A673 (cell line): Measurements from ENCODE around the gene RPL34. TPM values are rescaled to one million over a fixed set of nuclear protein-coding genes. Genes with fewer than 3 reads are reported as not detected.

Experiments
- BruUV-seq: library from RNA; stranded (reverse); fragments of 400-500 nt; replicated peaks from 2 replicates; lab custom pipeline; 2021; lab: Mats Ljungman, UMichigan
- CTCF ChIA-PET: fragments of 300-600 bp; sonication (Branson Sonifier 250); formaldehyde crosslinking; loops from one replicate; lab custom pipeline; 2022; ENCODE audit warnings: antibody characterized with exemption; lab: Charles Lee
- POLR2A ChIA-PET: fragments of 300-600 bp; sonication (Branson Sonifier 250); formaldehyde crosslinking; loops from one replicate; lab custom pipeline; 2022; ENCODE audit warnings: antibody characterized with exemption; ENCODE audit not compliant: low non-redundant PET; lab: Charles Lee
- DNase-seq: peaks from one replicate; pipeline ENCODE4 v3.0.0-alpha.2; 2015; ENCODE audit warnings: low spot score
- H3K27ac ChIP-seq: fragments of 200-600 bp; sonication (generic); 2 replicates; pipeline ENCODE4 v1.5.1; 2016; ENCODE audit warnings: mixed run types, low read depth, mild to moderate bottlenecking, mixed read lengths, antibody characterized with exemption, low read length; ENCODE audit not compliant: poor library complexity, severe bottlenecking
- H3K27me3 ChIP-seq: fragments of 200-600 bp; sonication (generic); replicated peaks from 2 replicates; pipeline ENCODE4 v1.6.1; 2017; ENCODE audit warnings: mixed run types, low read depth, mild to moderate bottlenecking, mixed read lengths, antibody characterized with exemption, low read length; ENCODE audit not compliant: insufficient read depth, poor library complexity
- H3K36me3 ChIP-seq: fragments of 200-600 bp; sonication (generic); 2 replicates; pipeline ENCODE4 v1.6.1; 2016; ENCODE audit warnings: mixed run types, mild to moderate bottlenecking, mixed read lengths, antibody characterized with exemption, low read length; ENCODE audit not compliant: insufficient read depth, poor library complexity, severe bottlenecking
- H3K4me1 ChIP-seq: fragments of 200-600 bp; sonication (generic); 2 replicates; pipeline ENCODE4 v1.6.1; 2017; ENCODE audit warnings: mixed run types, mild to moderate bottlenecking, mixed read lengths, antibody characterized with exemption, low read length; ENCODE audit not compliant: insufficient read depth, poor library complexity, severe bottlenecking
- H3K4me3 ChIP-seq: fragments of 200-600 bp; sonication (generic); 2 replicates; pipeline ENCODE4 v1.5.1; 2016; ENCODE audit warnings: low read depth, mixed run types, mild to moderate bottlenecking, mixed read lengths, low read length; ENCODE audit not compliant: poor library complexity, severe bottlenecking
- H3K9me3 ChIP-seq: fragments of 200-600 bp; sonication (generic); 2 replicates; pipeline ENCODE4 v1.6.1; 2016; ENCODE audit warnings: mixed run types, low read depth, mild to moderate bottlenecking, mixed read lengths, antibody characterized with exemption, low read length; ENCODE audit not compliant: poor library complexity, severe bottlenecking
- EZH2 ChIP-seq: fragments of 200-600 bp; sonication (generic); IDR thresholded peaks from 2 replicates; pipeline ENCODE4 v1.6.1; 2017; ENCODE audit warnings: borderline replicate concordance, low read depth, mild to moderate bottlenecking, mixed read lengths, antibody characterized with exemption, low read length; ENCODE audit not compliant: poor library complexity, severe bottlenecking
- intact Hi-C: fragments of 100-400 bp; cut with micrococcal nuclease; formaldehyde crosslinking; loops from one replicate; pipeline ENCODE4 v1.10.0; 2022; ENCODE audit not compliant: unreplicated experiment
- total RNA-seq: library from RNA; stranded (reverse); gene quantifications from 2 replicates; pipeline ENCODE4 v1.2.3, GENCODE V29; 2021
- TF ChIP-seq, protein P1 (sequence below): fragments of 300-800, 200-600 bp; sonication (generic); conservative IDR thresholded peaks from 2 replicates; pipeline ENCODE4 v1.5.1; 2017; ENCODE audit warnings: low read depth, mild to moderate bottlenecking, antibody characterized with exemption, low read length, moderate library complexity, mixed read lengths

Gene RPL34
- total RNA-seq, 1 experiment from 2014 or later: 932 TPM

DNA sequence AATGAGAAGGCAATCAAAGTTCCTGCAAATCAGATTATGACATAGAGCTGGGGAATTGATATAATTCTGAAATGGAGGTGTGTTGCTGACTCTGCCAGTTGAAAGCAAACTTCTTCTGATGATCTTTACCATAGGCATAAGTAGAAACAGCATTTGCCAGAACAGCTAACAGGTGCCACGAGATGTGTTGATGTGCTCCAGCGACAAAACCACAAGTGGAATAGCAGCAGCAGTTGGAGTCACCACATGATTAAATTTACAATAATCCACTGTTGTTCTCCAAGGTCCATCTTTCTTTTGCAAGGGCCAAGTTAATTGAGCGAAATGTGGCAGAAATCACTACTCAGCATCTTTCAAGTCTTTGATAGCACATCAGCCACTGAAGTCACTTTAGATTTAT is 26.3 kb downstream of the RPL34 start:
- Histone ChIP-seq H3K27ac (no peak overlapping the region), H3K36me3 (no peaks in the 10 kb centered on the region), H3K27me3 (no peaks in the 10 kb centered on the region), H3K9me3 (no peaks in the 10 kb centered on the region), H3K4me1 (peaks cover 13% of the 10 kb centered on the region), H3K4me3 (no peak overlapping the region)
- no TSS peak for BruUV-seq
- POLR2A ChIA-PET: no interaction called here
- TF ChIP-seq, protein P1, sequence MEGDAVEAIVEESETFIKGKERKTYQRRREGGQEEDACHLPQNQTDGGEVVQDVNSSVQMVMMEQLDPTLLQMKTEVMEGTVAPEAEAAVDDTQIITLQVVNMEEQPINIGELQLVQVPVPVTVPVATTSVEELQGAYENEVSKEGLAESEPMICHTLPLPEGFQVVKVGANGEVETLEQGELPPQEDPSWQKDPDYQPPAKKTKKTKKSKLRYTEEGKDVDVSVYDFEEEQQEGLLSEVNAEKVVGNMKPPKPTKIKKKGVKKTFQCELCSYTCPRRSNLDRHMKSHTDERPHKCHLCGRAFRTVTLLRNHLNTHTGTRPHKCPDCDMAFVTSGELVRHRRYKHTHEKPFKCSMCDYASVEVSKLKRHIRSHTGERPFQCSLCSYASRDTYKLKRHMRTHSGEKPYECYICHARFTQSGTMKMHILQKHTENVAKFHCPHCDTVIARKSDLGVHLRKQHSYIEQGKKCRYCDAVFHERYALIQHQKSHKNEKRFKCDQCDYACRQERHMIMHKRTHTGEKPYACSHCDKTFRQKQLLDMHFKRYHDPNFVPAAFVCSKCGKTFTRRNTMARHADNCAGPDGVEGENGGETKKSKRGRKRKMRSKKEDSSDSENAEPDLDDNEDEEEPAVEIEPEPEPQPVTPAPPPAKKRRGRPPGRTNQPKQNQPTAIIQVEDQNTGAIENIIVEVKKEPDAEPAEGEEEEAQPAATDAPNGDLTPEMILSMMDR: no peak
- TF ChIP-seq EZH2: no peak
- intact Hi-C loops: no loop called here
- CTCF ChIA-PET: no interaction called here
- DNase-seq: no peak

DNA sequence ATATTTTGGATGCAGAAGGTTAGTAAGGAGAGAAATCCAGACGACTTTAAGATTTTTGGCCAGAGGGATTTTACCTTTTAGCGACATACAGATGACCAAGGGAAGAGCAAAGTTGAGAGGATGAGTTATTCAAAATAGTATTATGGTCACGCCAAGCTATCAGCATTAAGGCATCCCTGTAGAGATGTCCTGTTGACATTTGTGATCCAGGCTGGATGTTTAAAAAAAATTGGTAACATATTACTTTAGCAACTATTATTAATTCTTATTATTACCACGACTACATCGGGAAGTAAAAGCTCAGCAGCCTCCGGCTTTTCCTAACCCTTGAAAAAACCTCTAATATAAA is 29.5 kb downstream of the RPL34 start:
- ChIA-PET CTCF (no interaction called here), POLR2A (interaction anchor here (0.5 to 0.6 kb wide), 2 partner anchors 56 to 69 kb away, joined by 4 to 6 read pairs; no protein-coding TSS in a partner anchor)
- Histone ChIP-seq H3K27ac (peak overlapping the region; percentile 90), H3K27me3 (no peaks in the 10 kb centered on the region), H3K9me3 (no peaks in the 10 kb centered on the region), H3K36me3 (no peaks in the 10 kb centered on the region), H3K4me3 (peak overlapping the region; percentile 94), H3K4me1 (peaks cover 10% of the 10 kb centered on the region)
- no peak for TF ChIP-seq EZH2
- TF ChIP-seq, protein P1: no peak
- intact Hi-C loops: no loop called here
- no peak for DNase-seq
- no TSS peak for BruUV-seq

DNA sequence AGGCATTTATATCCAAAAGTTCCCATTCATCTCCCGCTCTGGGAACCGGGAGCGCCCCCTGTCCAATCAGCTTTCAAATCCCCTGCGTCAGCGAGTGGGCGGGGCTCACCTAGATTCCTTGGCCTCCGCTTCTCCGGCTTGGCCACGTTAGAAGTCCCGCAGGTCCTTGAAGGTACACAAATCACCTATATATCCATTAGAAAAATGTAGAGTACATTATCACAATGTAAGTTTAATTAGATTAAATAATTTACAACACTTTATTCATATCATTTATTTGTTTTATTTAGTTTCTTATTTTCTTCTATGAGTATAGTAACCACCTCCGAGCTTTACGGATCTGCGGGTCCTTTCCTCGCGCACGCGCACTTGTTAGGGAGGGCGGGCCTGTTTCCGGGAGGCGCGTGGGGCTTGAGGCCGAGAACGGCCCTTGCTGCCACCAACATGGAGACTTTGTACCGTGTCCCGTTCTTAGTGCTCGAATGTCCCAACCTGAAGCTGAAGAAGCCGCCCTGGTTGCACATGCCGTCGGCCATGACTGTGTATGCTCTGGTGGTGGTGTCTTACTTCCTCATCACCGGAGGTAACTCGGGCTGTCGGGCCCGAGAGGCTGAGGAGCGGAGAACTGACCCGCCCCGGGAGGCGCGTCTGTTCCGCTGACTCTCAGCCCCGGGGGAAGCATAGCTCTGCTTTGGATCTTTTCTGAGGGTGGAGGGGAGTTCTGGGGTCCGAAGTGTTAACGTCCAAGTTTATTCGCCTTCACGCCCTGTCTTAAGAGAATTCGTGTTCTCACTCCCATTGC is 30.0 kb downstream of the RPL34 start, which contains the start of gene OSTC:
Gene OSTC (plus strand): TSS at position 388 of the 802 bp plus-strand sequence. CDS start 57 bp downstream, at position 445.
- Histone ChIP-seq H3K9me3 (no peaks in the 10 kb centered on the region), H3K27ac (peak within 1 kb of the TSS; percentile 90), H3K4me1 (peaks cover 10% of the 10 kb centered on the region), H3K27me3 (no peaks in the 10 kb centered on the region), H3K4me3 (peak within 1 kb of the TSS; percentile 94), H3K36me3 (no peaks in the 10 kb centered on the region)
- BruUV-seq: TSS peak; percentile 84
- TF ChIP-seq, protein P1: 0 out of 2 replicates have a peak, but pooled peaks have one; percentile 12
- no peak for TF ChIP-seq EZH2
- DNase-seq: peak; percentile 99
- POLR2A ChIA-PET: interaction anchor here (0.5 to 0.6 kb wide), 3 partner anchors 57 to 760 kb away, joined by 4 to 6 read pairs (median 6); no protein-coding TSS in a partner anchor
- intact Hi-C loops: no loop called here
- CTCF ChIA-PET: interaction anchor here (0.6 kb wide), 1 partner anchor 21 kb away, joined by 3 read pairs; no protein-coding TSS in a partner anchor
